GM12878 (cell line): ENCODE results near the gene MAGEA11. TPM values are rescaled to one million over a fixed set of nuclear protein-coding genes. Genes with fewer than 3 reads are reported as not detected.

Experiments
- ATAC-seq: fragments of 200-7000 bp; cut with Tn5 transposase; 3 replicates; pipeline ENCODE4 v1.9.1; 2020; ENCODE audit warnings: mild to moderate bottlenecking, moderate library complexity
- BruUV-seq: library from RNA; stranded (reverse); fragments of 400-500 nt; replicated peaks from 2 replicates; lab custom pipeline; 2021; lab: Mats Ljungman, UMichigan
- CTCF ChIA-PET: fragments of 300-600 bp; sonication (Branson Sonifier 250); formaldehyde crosslinking; extraction: SDS; loops from one replicate; lab custom pipeline; 2021; ENCODE audit warnings: inconsistent platforms; lab: Yijun Ruan, JAX
- POLR2A ChIA-PET: fragments of 350-600 bp; formaldehyde crosslinking; extraction: SDS; loops from one replicate; lab custom pipeline; 2021; ENCODE audit warnings: inconsistent platforms; lab: Charles Lee
- RAD21 ChIA-PET: fragments of 300-600 bp; sonication (Branson Sonifier 250); formaldehyde crosslinking; loops from one replicate; lab custom pipeline; 2023; ENCODE audit warnings: antibody characterized with exemption; ENCODE audit not compliant: unreplicated experiment; lab: Charles Lee
- SMC1A ChIA-PET: fragments of 300-600 bp; sonication (Branson Sonifier 250); formaldehyde crosslinking; loops from one replicate; lab custom pipeline; 2023; ENCODE audit not compliant: unreplicated experiment, uncharacterized antibody; lab: Charles Lee
- DNase-seq: peaks from one replicate; pipeline ENCODE4 v3.0.0-alpha.2; 2011; ENCODE audit warnings: low read depth, low spot score
- FAIRE-seq: peaks from 3 replicates; lab custom pipeline; 2011; peaks lifted over from hg19 to GRCh38; lab: Jason Lieb, UNC
- H2AFZ ChIP-seq: 2 replicates; pipeline ENCODE4 v1.6.0; 2011; ENCODE audit warnings: low read depth, low read length, control low read depth; ENCODE audit not compliant: control insufficient read depth
- H3K27ac ChIP-seq: 2 replicates; pipeline ENCODE4 v1.5.1; 2011; ENCODE audit warnings: control low read depth; ENCODE audit not compliant: control insufficient read depth, insufficient read depth
- H3K27me3 ChIP-seq, 2 experiments: replicated peaks in 1 of 2; 2 replicates each; pipeline versions ENCODE4 v1.6.0 to v1.6.1; 2011; ENCODE audit warnings: low read length in 1 of 2; ENCODE audit not compliant: control insufficient read depth in 2 of 2, insufficient read depth in 2 of 2
- H3K36me3 ChIP-seq, 2 experiments: 2 replicates each; pipeline ENCODE4 v1.5.1; 2011; ENCODE audit warnings: low read length in 1 of 2; ENCODE audit not compliant: control insufficient read depth in 2 of 2, insufficient read depth in 2 of 2
- H3K4me1 ChIP-seq: 2 replicates; pipeline ENCODE4 v1.6.1; 2011; ENCODE audit warnings: mild to moderate bottlenecking, low read length, moderate library complexity, mixed read lengths; ENCODE audit not compliant: control insufficient read depth, insufficient read depth
- H3K4me2 ChIP-seq: 2 replicates; pipeline ENCODE4 v1.6.0; 2011; ENCODE audit warnings: control low read depth; ENCODE audit not compliant: control insufficient read depth, insufficient read depth
- H3K4me3 ChIP-seq: fragments of 200-600 bp; sonication (generic); 2 replicates; pipeline ENCODE4 v1.5.1; 2016
- H3K79me2 ChIP-seq: 2 replicates; pipeline ENCODE4 v1.6.0; 2011; ENCODE audit warnings: low read length; ENCODE audit not compliant: control insufficient read depth, insufficient read depth
- H3K9ac ChIP-seq: 2 replicates; pipeline ENCODE4 v1.8.0; 2011; ENCODE audit warnings: low read length, control low read depth, mixed read lengths; ENCODE audit not compliant: control insufficient read depth, insufficient read depth
- H3K9me3 ChIP-seq: replicated peaks from 3 replicates; pipeline ENCODE4 v1.5.1; 2011; ENCODE audit warnings: mild to moderate bottlenecking, low read length; ENCODE audit not compliant: control insufficient read depth, insufficient read depth
- H4K20me1 ChIP-seq: 2 replicates; pipeline ENCODE4 v1.6.0; 2011; ENCODE audit not compliant: control insufficient read depth, insufficient read depth
- CHD4 ChIP-seq: fragments of 200-600 bp; sonication (generic); IDR thresholded peaks from 2 replicates; pipeline ENCODE4 v1.6.1; 2016; ENCODE audit warnings: mild to moderate bottlenecking
- ETV6 ChIP-seq, 2 experiments: fragments of 450-650 bp in 1 of 2; IDR thresholded peaks in 1 of 2; conservative IDR thresholded peaks in 1 of 2; 2 replicates each; pipeline ENCODE4 v1.6.1; 2014; ENCODE audit warnings: antibody characterized with exemption in 1 of 2, borderline replicate concordance in 1 of 2, low read depth in 1 of 2, mild to moderate bottlenecking in 1 of 2, moderate library complexity in 1 of 2
- IKZF2 ChIP-seq, 2 experiments: fragments of 450-650 bp; IDR thresholded peaks; 2 replicates each; pipeline ENCODE4 v1.6.1; 2017; ENCODE audit warnings: mild to moderate bottlenecking in 2 of 2, moderate library complexity in 2 of 2
- MTA3 ChIP-seq: IDR thresholded peaks from 2 replicates; pipeline ENCODE4 v1.6.1; 2012; ENCODE audit warnings: low read length, inconsistent platforms, borderline replicate concordance
- SMAD5 ChIP-seq: IDR thresholded peaks from 2 replicates; pipeline ENCODE4 v1.6.1; 2016; ENCODE audit warnings: antibody characterized with exemption, low read depth
- YY1 ChIP-seq: IDR thresholded peaks from 2 replicates; pipeline ENCODE4 v1.6.1; 2011; ENCODE audit warnings: low read depth, mild to moderate bottlenecking, low read length
- ZBTB4 ChIP-seq: fragments of 450-650 bp; formaldehyde crosslinking; IDR thresholded peaks from 2 replicates; pipeline ENCODE4 v1.4.0; 2022; ENCODE audit warnings: mild to moderate bottlenecking, moderate library complexity
- WGBS: methylation state at CpG from one replicate; pipeline ENCODE4 v1.1.6; 2016; ENCODE audit warnings: low lambda C conversion rate; ENCODE audit not compliant: insufficient replicate concordance, insufficient coverage; ENCODE audit errors: missing lambda C conversion rate; 5-methylcytosine and 5-hydroxymethylcytosine counted together
- in situ Hi-C: fragments of 300-500 bp; cut with MboI; formaldehyde crosslinking; loops from 9 replicates; pipeline ENCODE4 v1.14.3; 2018; ENCODE audit warnings: mixed read lengths
- intact Hi-C: fragments of 100-400 bp; cut with micrococcal nuclease; formaldehyde crosslinking; loops from one replicate; pipeline ENCODE4 v1.14.2; 2022; ENCODE audit not compliant: unreplicated experiment
- polyA plus RNA-seq, 11 experiments: library from polyadenylated mRNA; depleted of rRNA in 4 of 11; unstranded in 6 of 11; stranded (reverse) in 5 of 11; fragments of >200 nt; fragmentation: Nextera tagmentation in 4 of 11; fragmentation: Illumina TruSeq in 1 of 11; extraction: Ambion mirVana in 4 of 11; extraction: Trizol in 1 of 11; gene quantifications; 1 replicate in 1 of 11; 2 replicates in 10 of 11; pipeline versions ENCODE4 v1.2.1 to v1.2.3, GENCODE V29; 2011 to 2016; ENCODE audit warnings: inconsistent platforms in 2 of 11, missing spikeins in 2 of 11, low read depth in 1 of 11
- total RNA-seq, 4 experiments: library from RNA; depleted of rRNA in 3 of 4; stranded (reverse); fragments of >200 nt in 3 of 4; fragmentation: Illumina TruSeq in 1 of 4; extraction: Trizol in 1 of 4; gene quantifications; 2 replicates each; pipeline versions ENCODE4 v1.2.1 to v1.2.3, GENCODE V29; 2013 to 2021

The MAGEA11 gene
- total and polyA plus RNA-seq, 10 of the 15 experiments (the other 5 are each of a cell fraction or from before 2014, with no cell fraction given) = 0.07 TPM; not detected in 9

DNA sequence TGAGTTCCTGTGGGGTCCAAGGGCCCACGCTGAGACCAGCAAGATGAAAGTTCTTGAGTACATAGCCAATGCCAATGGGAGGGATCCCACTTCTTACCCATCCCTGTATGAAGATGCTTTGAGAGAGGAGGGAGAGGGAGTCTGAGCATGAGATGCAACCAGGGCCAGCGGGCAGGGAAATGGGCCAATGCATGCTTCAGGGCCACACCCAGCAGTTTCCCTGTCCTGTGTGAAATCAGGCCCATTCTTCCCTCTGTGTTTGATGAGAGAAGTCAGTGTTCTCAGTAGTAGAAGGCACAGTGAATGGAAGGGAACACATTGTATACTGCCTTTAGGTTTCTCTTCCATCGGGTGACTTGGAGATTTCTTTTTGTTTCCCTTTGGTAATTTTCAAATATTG, 4.8 kb downstream of the MAGEA11 start:
- ChIA-PET RAD21 (no interaction called here), SMC1A (no interaction called here), POLR2A (no interaction called here), CTCF (no interaction called here)
- FAIRE-seq (no peak), DNase-seq (no peak)
- Histone ChIP-seq H3K36me3 (no peaks in the 10 kb centered on the region), H3K27ac (no peak overlapping the region), H2AFZ (no peak overlapping the region), H3K27me3 (no peaks in the 10 kb centered on the region), H3K79me2 (no peaks in the 10 kb centered on the region), H3K4me2 (no peak overlapping the region), H4K20me1 (no peaks in the 10 kb centered on the region), H3K9ac (no peak overlapping the region), H3K4me3 (no peak overlapping the region), H3K9me3 (no peaks in the 10 kb centered on the region; the same call in 2 of the 3 replicates)
- BruUV-seq = no TSS peak
- intact Hi-C loops (no loop called here), in situ Hi-C loops (no loop called here)
- WGBS = 73% methylated on average over 3 of the region's 3 CpGs
- no peak for TF ChIP-seq YY1
- TF ChIP-seq, all 136 proteins: peak for 0
- no peaks in the 10 kb centered on the region for H3K4me1 ChIP-seq
- ATAC-seq = no peak

DNA sequence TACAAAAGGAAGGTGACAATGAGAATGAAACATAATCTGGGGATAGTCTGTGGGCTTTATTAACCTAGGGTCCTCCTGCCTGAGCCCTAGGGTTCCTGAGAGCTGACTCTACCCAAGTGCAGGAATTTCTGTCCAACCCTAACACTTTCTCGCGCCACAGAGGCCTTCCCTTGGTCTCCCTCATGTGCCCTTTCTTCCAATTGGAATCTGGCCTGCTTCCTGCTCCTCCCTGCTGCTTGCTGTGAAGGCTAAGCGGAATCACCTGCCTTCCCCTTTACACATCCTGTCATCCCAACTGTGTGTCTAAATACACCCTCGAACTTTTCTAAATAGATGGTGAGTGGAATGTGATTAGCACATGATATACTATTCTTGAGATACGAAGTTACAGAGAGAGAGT, 5.9 kb downstream of the MAGEA11 start:
- Histone ChIP-seq H3K4me1 (no peaks in the 10 kb centered on the region), H3K4me3 (no peak overlapping the region), H3K36me3 (no peaks in the 10 kb centered on the region), H3K27ac (no peak overlapping the region), H3K9ac (no peak overlapping the region), H3K79me2 (no peaks in the 10 kb centered on the region), H3K4me2 (no peak overlapping the region), H4K20me1 (no peaks in the 10 kb centered on the region), H2AFZ (no peak overlapping the region), H3K27me3 (no peaks in the 10 kb centered on the region), H3K9me3 (no peaks in the 10 kb centered on the region; the same call in 2 of the 3 replicates)
- no peak for DNase-seq
- POLR2A ChIA-PET = no interaction called here
- TF ChIP-seq ZBTB4 (CRISPR knock-in tag) (no peak), MTA3 (no peak), IKZF2 (IDR thresholded peaks at IDR 0.05) (no peak), ETV6 (conservative IDR thresholded peaks at IDR 0.05 in 1 of 2, IDR thresholded peaks at IDR 0.05 in 1 of 2; ENCODE audit: borderline replicate concordance in 1 of 2, low read depth in 1 of 2) (no peak), SMAD5 (no peak), CHD4 (no peak)
- RAD21 ChIA-PET = no interaction called here
- in situ Hi-C loops = no loop called here
- intact Hi-C loops = no loop called here
- no peak for ATAC-seq
- SMC1A ChIA-PET = no interaction called here
- BruUV-seq = no TSS peak
- FAIRE-seq = no peak
- CTCF ChIA-PET = interaction anchor here (0.7 kb wide), 1 partner anchor 92 kb away, joined by 3 read pairs; no protein-coding TSS in a partner anchor
- WGBS = 47% methylated on average over 5 of the region's 5 CpGs
